ENCODE data around the gene IRF2.

GRCh38 chr4:184450045-184450444 is 24.3 kb downstream of the IRF2 start:
- TF ChIP-seq EZH2 (IDR thresholded peaks at IDR 0.05; ENCODE audit: low read length), result no peak
- TF ChIP-seq, protein P1, sequence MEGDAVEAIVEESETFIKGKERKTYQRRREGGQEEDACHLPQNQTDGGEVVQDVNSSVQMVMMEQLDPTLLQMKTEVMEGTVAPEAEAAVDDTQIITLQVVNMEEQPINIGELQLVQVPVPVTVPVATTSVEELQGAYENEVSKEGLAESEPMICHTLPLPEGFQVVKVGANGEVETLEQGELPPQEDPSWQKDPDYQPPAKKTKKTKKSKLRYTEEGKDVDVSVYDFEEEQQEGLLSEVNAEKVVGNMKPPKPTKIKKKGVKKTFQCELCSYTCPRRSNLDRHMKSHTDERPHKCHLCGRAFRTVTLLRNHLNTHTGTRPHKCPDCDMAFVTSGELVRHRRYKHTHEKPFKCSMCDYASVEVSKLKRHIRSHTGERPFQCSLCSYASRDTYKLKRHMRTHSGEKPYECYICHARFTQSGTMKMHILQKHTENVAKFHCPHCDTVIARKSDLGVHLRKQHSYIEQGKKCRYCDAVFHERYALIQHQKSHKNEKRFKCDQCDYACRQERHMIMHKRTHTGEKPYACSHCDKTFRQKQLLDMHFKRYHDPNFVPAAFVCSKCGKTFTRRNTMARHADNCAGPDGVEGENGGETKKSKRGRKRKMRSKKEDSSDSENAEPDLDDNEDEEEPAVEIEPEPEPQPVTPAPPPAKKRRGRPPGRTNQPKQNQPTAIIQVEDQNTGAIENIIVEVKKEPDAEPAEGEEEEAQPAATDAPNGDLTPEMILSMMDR (optimal IDR thresholded peaks at IDR 0.05 in 1 of 3, IDR thresholded peaks at IDR 0.05 in 1 of 3, conservative IDR thresholded peaks at IDR 0.05 in 1 of 3; ENCODE audit: extremely low read depth in 1 of 3, insufficient read depth in 2 of 3, low read length in 3 of 3), result no peak
